SH-SY5Y (cell line): Measurements from ENCODE around the gene TMA16.

Experiments
- GATA2 ChIP-seq: IDR thresholded peaks from 2 replicates; pipeline ENCODE4 v1.6.1; 2011; ENCODE audit warnings: mild to moderate bottlenecking, low read depth, low read length
- GATA3 ChIP-seq: IDR thresholded peaks from 2 replicates; pipeline ENCODE4 v1.6.1; 2011; ENCODE audit warnings: low read depth, mild to moderate bottlenecking, low read length, moderate library complexity

- TF ChIP-seq GATA2 (no peak), GATA3 (no peak)
Measured at GRCh38 chr4:163568843-163569242, 74.4 kb downstream of the TMA16 start.
